ENCODE results near the gene SLC1A2.

The SLC1A2 gene

GRCh38 chr11:35255514-35255913 is 163.8 kb downstream of the SLC1A2 start:
- DNase-seq (ENCODE audit: low read depth): no peak
- no peak overlapping the region for H3K4me3 ChIP-seq (ENCODE audit: low read length)
- TF ChIP-seq CTCF (IDR thresholded peaks at IDR 0.05; ENCODE audit: insufficient read depth, low read depth, low read length, missing control alignments): no peak

GRCh38 chr11:35253237-35253636 is 166.1 kb downstream of the SLC1A2 start:
- no peak overlapping the region for H3K4me3 ChIP-seq (ENCODE audit: low read length)
- no peak for TF ChIP-seq CTCF (IDR thresholded peaks at IDR 0.05; ENCODE audit: insufficient read depth, low read depth, low read length, missing control alignments)
- DNase-seq (ENCODE audit: low read depth): no peak

GRCh38 chr11:35250621-35251020 is 168.7 kb downstream of the SLC1A2 start:
- DNase-seq (ENCODE audit: low read depth): no peak
- TF ChIP-seq CTCF (IDR thresholded peaks at IDR 0.05; ENCODE audit: insufficient read depth, low read depth, low read length, missing control alignments): no peak
- no peak overlapping the region for H3K4me3 ChIP-seq (ENCODE audit: low read length)

DNA sequence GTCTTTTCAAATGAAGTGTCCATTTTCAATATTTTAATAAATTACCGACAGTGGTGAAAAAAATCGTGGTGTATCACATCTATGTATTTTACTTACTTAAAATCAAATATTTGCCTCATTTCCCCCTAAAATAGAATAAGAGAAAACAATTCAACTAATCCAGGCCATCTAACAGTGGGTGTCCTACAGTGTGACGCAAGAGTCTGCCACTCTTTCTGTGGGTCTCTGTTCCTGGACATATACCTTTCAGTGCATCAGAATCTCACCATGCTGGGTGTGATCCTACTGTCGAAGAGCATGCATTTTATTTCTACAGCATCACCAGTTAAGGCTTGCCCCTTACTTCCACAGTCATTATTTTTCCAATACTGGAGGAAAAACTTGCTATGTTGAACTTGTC is 169.2 kb downstream of the SLC1A2 start:
- no peak for TF ChIP-seq CTCF (IDR thresholded peaks at IDR 0.05; ENCODE audit: insufficient read depth, low read depth, low read length, missing control alignments)
- no peak for DNase-seq (ENCODE audit: low read depth)
- no peak overlapping the region for H3K4me3 ChIP-seq (ENCODE audit: low read length)

- no peak overlapping the region for H3K4me3 ChIP-seq (ENCODE audit: low read length)
- no peak for DNase-seq (ENCODE audit: low read depth)
- TF ChIP-seq CTCF (IDR thresholded peaks at IDR 0.05; ENCODE audit: insufficient read depth, low read depth, low read length, missing control alignments): no peak
Measured at GRCh38 chr11:35248558-35249323, 170.6 kb downstream of the SLC1A2 start.

DNA sequence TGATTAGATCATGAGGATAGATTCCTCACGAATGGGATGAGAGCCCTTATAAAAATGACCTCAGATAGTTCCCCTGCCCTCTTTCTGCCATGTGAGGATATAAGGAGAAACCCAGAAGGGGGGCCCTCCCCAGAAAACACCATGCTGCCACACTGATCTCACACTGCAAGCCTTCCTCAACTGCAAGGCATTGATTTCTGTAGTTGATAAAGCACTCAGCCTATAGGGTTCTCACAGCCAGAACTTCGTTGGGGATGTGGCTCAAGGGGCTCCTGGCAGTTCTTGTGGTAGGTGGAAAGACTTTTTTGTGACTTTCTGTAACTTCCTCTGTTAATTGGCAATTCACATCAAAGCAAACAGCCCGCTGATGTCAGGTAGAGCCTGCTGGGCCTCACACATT is 171.5 kb downstream of the SLC1A2 start:
- no peak for DNase-seq (ENCODE audit: low read depth)
- no peak overlapping the region for H3K4me3 ChIP-seq (ENCODE audit: low read length)
- no peak for TF ChIP-seq CTCF (IDR thresholded peaks at IDR 0.05; ENCODE audit: insufficient read depth, low read depth, low read length, missing control alignments)

DNA sequence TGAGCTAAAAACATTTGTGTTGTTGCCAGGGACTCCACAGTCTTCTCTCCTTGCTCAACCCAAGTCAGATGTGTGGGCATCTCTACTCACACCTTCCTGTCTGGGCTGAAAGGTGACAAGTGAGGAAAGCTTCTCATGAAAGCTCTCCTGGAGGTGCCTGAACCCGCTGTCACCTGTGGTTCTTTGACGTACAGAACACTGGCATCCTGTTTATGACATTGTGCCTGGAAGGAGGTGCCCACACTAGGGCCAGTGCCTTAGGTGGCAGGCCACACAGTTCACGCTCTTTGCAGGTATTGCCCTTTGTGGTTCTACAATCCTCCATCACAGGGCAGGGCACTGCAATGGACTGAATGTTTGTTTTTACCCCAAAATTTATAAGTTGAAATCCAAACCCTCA is 171.9 kb downstream of the SLC1A2 start:
- no peak overlapping the region for H3K4me3 ChIP-seq (ENCODE audit: low read length)
- DNase-seq (ENCODE audit: low read depth): no peak
- TF ChIP-seq CTCF (IDR thresholded peaks at IDR 0.05; ENCODE audit: insufficient read depth, low read depth, low read length, missing control alignments): no peak
